IMR-90 (cell line): ENCODE results near the gene IP6K1. TPM values are rescaled to one million over a fixed set of nuclear protein-coding genes. Genes with fewer than 3 reads are reported as not detected.
A peak's percentile ranks its signal among the peaks of the same experiment; 100 is the strongest.
"Not testable (repeated sequence)": the region's sequence is repeated elsewhere in the genome, so short reads cannot be mapped to it uniquely, and the experiment has no call there.

Experiments
- ATAC-seq: fragments of 200-7000 bp; cut with Tn5 transposase; 2 replicates; pipeline ENCODE4 v1.9.1; 2020; ENCODE audit warnings: low read depth, mild to moderate bottlenecking, moderate library complexity
- BruUV-seq: library from RNA; stranded (reverse); fragments of 400-500 nt; replicated peaks from 2 replicates; lab custom pipeline; 2021; lab: Mats Ljungman, UMichigan
- CTCF ChIA-PET: fragments of 300-600 bp; formaldehyde crosslinking; extraction: SDS; loops from one replicate; lab custom pipeline; 2021; ENCODE audit warnings: antibody characterized with exemption; lab: Yijun Ruan, JAX
- POLR2A ChIA-PET: fragments of 300-600 bp; sonication (Branson Sonifier 250); formaldehyde crosslinking; loops from one replicate; lab custom pipeline; 2022; ENCODE audit warnings: antibody characterized with exemption; ENCODE audit not compliant: unreplicated experiment; lab: Charles Lee
- DNase-seq: peaks from one replicate; pipeline ENCODE4 v3.0.0; 2013
- H2AFZ ChIP-seq: replicated peaks from 2 replicates; pipeline ENCODE3; 2013; ENCODE audit warnings: low read length, mild to moderate bottlenecking; ENCODE audit not compliant: poor library complexity
- H2AK5ac ChIP-seq: 2 replicates; pipeline ENCODE4 v1.6.1; 2013; ENCODE audit warnings: low read depth, low read length, inconsistent platforms
- H2AK9ac ChIP-seq: replicated peaks from 2 replicates; pipeline ENCODE3; 2013; ENCODE audit warnings: mild to moderate bottlenecking, low read depth, low read length, moderate library complexity; ENCODE audit not compliant: poor library complexity
- H2BK120ac ChIP-seq: 2 replicates; pipeline ENCODE4 v1.6.1; 2013; ENCODE audit warnings: low read depth, low read length, inconsistent platforms
- H2BK15ac ChIP-seq: 3 replicates; pipeline ENCODE4 v1.6.1; 2013; ENCODE audit warnings: low read depth, low read length, inconsistent platforms
- H2BK20ac ChIP-seq: 2 replicates; pipeline ENCODE4 v1.6.1; 2013; ENCODE audit warnings: low read depth, mild to moderate bottlenecking, inconsistent platforms, low read length, moderate library complexity
- H2BK5ac ChIP-seq: 2 replicates; pipeline ENCODE4 v1.6.1; 2013; ENCODE audit warnings: mild to moderate bottlenecking, low read depth, low read length, inconsistent platforms; ENCODE audit not compliant: poor library complexity, severe bottlenecking
- H3K14ac ChIP-seq: replicated peaks from 2 replicates; pipeline ENCODE4 v1.6.1; 2013; ENCODE audit warnings: low read depth, low read length, inconsistent platforms
- H3K18ac ChIP-seq: 2 replicates; pipeline ENCODE4 v1.6.1; 2013; ENCODE audit warnings: low read depth, low read length, control low read depth
- H3K23ac ChIP-seq: 2 replicates; pipeline ENCODE4 v1.6.1; 2013; ENCODE audit warnings: low read depth, low read length, inconsistent platforms
- H3K27ac ChIP-seq: 2 replicates; pipeline ENCODE4 v1.5.1; 2013; ENCODE audit warnings: mild to moderate bottlenecking, control low read depth, low read length; ENCODE audit not compliant: insufficient read depth
- H3K27me3 ChIP-seq: 2 replicates; pipeline ENCODE4 v1.6.1; 2013; ENCODE audit warnings: low read length; ENCODE audit not compliant: control insufficient read depth, insufficient read depth
- H3K36me3 ChIP-seq: 2 replicates; pipeline ENCODE4 v1.6.1; 2013; ENCODE audit warnings: low read length, mixed read lengths; ENCODE audit not compliant: control insufficient read depth, insufficient read depth
- H3K4ac ChIP-seq: 2 replicates; pipeline ENCODE4 v1.6.1; 2013; ENCODE audit warnings: low read depth, low read length, inconsistent platforms
- H3K4me1 ChIP-seq: 2 replicates; pipeline ENCODE4 v1.6.1; 2013; ENCODE audit warnings: low read length, mixed read lengths; ENCODE audit not compliant: control insufficient read depth, insufficient read depth
- H3K4me2 ChIP-seq: 2 replicates; pipeline ENCODE4 v1.6.1; 2013; ENCODE audit warnings: low read depth, mild to moderate bottlenecking, control low read depth, low read length, moderate library complexity
- H3K4me3 ChIP-seq: 2 replicates; pipeline ENCODE4 v1.5.1; 2013; ENCODE audit warnings: low read depth, mild to moderate bottlenecking, control low read depth, low read length, moderate library complexity; ENCODE audit not compliant: insufficient read depth
- H3K56ac ChIP-seq: 2 replicates; pipeline ENCODE4 v1.6.1; 2013; ENCODE audit warnings: low read length, inconsistent platforms; ENCODE audit not compliant: insufficient read depth; ENCODE audit errors: extremely low read depth
- H3K79me1 ChIP-seq, 2 experiments: 2 replicates each; pipeline ENCODE4 v1.6.1; 2013; ENCODE audit warnings: low read length in 2 of 2, inconsistent platforms in 1 of 2, low read depth in 1 of 2
- H3K9ac ChIP-seq: 2 replicates; pipeline ENCODE4 v1.6.1; 2013; ENCODE audit warnings: low read depth, low read length, control low read depth
- H3K9me1 ChIP-seq: 2 replicates; pipeline ENCODE4 v1.6.1; 2013; ENCODE audit warnings: low read length, inconsistent platforms; ENCODE audit not compliant: insufficient read depth
- H3K9me3 ChIP-seq: 2 replicates; pipeline ENCODE4 v1.6.1; 2013; ENCODE audit warnings: low read length; ENCODE audit not compliant: control insufficient read depth, insufficient read depth
- H4K20me1 ChIP-seq: 2 replicates; pipeline ENCODE4 v1.6.1; 2013; ENCODE audit warnings: low read length, inconsistent platforms; ENCODE audit not compliant: insufficient read depth
- H4K5ac ChIP-seq: 2 replicates; pipeline ENCODE4 v1.6.1; 2013; ENCODE audit warnings: mild to moderate bottlenecking, low read depth, low read length, control low read depth
- H4K8ac ChIP-seq, 2 experiments: 2 replicates each; pipeline ENCODE4 v1.6.1; 2013; ENCODE audit warnings: low read depth in 2 of 2, low read length in 2 of 2, control low read depth in 1 of 2, inconsistent platforms in 1 of 2
- H4K91ac ChIP-seq: 2 replicates; pipeline ENCODE4 v1.6.1; 2013; ENCODE audit warnings: low read depth, low read length, inconsistent platforms; ENCODE audit not compliant: insufficient read depth
- WGBS, 2 experiments: methylation state at CpG; one replicate each; pipeline versions ENCODE4 v1.1.5 to v1.1.7; 2013; ENCODE audit warnings: missing lambda C conversion rate in 2 of 2; ENCODE audit not compliant: insufficient read length in 1 of 2; ENCODE audit errors: extremely low coverage in 2 of 2; 5-methylcytosine and 5-hydroxymethylcytosine counted together
- dilution Hi-C: fragments of 300-500 bp; cut with HindIII; formaldehyde crosslinking; loops from one replicate; pipeline ENCODE4 v1.14.3; 2018; ENCODE audit warnings: low sequenced_read_pairs; ENCODE audit not compliant: unreplicated experiment
- in situ Hi-C: fragments of 300-500 bp; cut with MboI; formaldehyde crosslinking; loops from 3 replicates; pipeline ENCODE4 v1.14.3; 2019; ENCODE audit warnings: low sequenced_read_pairs, inconsistent platforms, mixed read lengths
- intact Hi-C: fragments of 100-400 bp; cut with micrococcal nuclease; formaldehyde crosslinking; loops from 2 replicates; pipeline ENCODE4 v1.10.0; 2022
- polyA plus RNA-seq, 3 experiments: library from polyadenylated mRNA; depleted of rRNA; stranded (reverse); fragments of >200 nt; gene quantifications; 2 replicates each; pipeline ENCODE4 v1.2.3, GENCODE V29; 2012; ENCODE audit warnings: low replicate concordance in 1 of 3
- total RNA-seq: library from RNA; depleted of rRNA; stranded (reverse); fragments of >200 nt; gene quantifications from 2 replicates; pipeline ENCODE4 v1.2.3, GENCODE V29; 2012

The IP6K1 gene
- total and polyA plus RNA-seq, 2 of the 4 experiments (the other 2 are of a cell fraction) = 28.3 to 28.7 TPM

DNA sequence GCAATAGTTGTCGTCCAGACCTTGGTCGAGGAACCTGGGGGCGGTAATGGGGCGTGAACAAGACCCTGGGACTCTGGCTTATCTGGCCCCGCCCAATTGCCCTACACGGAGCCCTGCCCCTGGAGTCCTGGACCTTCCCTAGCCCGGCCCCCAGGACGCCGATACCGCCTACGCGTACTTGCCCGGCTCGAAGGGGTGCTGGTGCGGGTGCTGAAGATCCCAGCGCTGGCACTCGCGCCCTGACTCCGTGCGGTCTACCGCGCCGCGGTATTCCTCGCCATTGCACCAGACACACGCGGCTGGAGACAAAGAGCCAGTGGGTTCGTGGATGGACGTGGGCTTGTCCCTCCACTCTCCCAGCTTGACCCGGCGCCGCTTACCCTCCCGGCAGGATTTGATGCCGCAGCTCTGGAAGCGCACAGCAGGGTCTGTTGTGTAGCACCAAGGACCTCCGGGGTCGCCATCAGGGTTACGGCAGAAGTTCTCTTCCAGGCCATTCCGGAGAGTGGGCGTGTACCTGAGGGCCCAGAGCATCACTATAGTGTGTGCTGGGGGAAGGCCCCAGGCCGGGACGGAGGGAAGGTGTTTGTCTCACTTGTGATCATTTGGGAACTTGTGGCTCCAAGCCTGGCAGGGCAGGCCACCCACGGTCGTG, 99.4 kb downstream of the IP6K1 start:
- H3K23ac ChIP-seq, H3K4ac ChIP-seq, H4K91ac ChIP-seq, H2AK9ac ChIP-seq, POLR2A ChIA-PET, H2BK20ac ChIP-seq, H2AK5ac ChIP-seq, CTCF ChIA-PET, H4K20me1 ChIP-seq, H3K9me1 ChIP-seq, H3K18ac ChIP-seq, H3K4me1 ChIP-seq, H2BK5ac ChIP-seq, H3K14ac ChIP-seq, H3K9me3 ChIP-seq, H3K56ac ChIP-seq, H2BK15ac ChIP-seq, dilution Hi-C loops, BruUV-seq, H3K27me3 ChIP-seq, intact Hi-C loops, H2BK120ac ChIP-seq, H3K9ac ChIP-seq, in situ Hi-C loops, H3K27ac ChIP-seq, H2AFZ ChIP-seq: not testable (repeated sequence)
- Histone ChIP-seq H4K8ac (peak overlapping the region; percentile 16 to 78; a peak in 2 of 4 replicates), H3K79me1 (peaks cover 0 to 23% of the 10 kb centered on the region in 2 experiments; a peak in 2 of 4 replicates), H3K4me2 (peak overlapping the region; percentile 51), H3K4me3 (peak overlapping the region; percentile 25; the same call in 1 of the 2 replicates), H3K36me3 (peaks cover 23% of the 10 kb centered on the region), H4K5ac (peak overlapping the region; percentile 9; the same call in 1 of the 2 replicates)
- ATAC-seq (peak; percentile 48), DNase-seq (peak; percentile 11)
- WGBS, 2 experiments = 23% methylated on average over 7 of the region's 44 CpGs; no CpG with 5 or more reads in 1 of the 2 experiments

- H3K56ac ChIP-seq, H3K27ac ChIP-seq, H3K4ac ChIP-seq, H4K8ac ChIP-seq, H3K9ac ChIP-seq, H3K4me1 ChIP-seq, intact Hi-C loops, H3K23ac ChIP-seq, H2BK120ac ChIP-seq, H2AK5ac ChIP-seq, POLR2A ChIA-PET, in situ Hi-C loops, H3K27me3 ChIP-seq, H2BK20ac ChIP-seq, H2BK15ac ChIP-seq, H4K91ac ChIP-seq, H2AK9ac ChIP-seq, H3K14ac ChIP-seq, H4K20me1 ChIP-seq, H2AFZ ChIP-seq, H2BK5ac ChIP-seq, DNase-seq, H3K9me3 ChIP-seq, H3K18ac ChIP-seq, dilution Hi-C loops, BruUV-seq, CTCF ChIA-PET, H4K5ac ChIP-seq, H3K9me1 ChIP-seq: not testable (repeated sequence)
- 0 out of 2 replicates have a peak, but pooled peaks have one; percentile 1 for ATAC-seq
- peaks cover 0 to 20% of the 10 kb centered on the region in 2 experiments; a peak in 2 of 4 replicates for H3K79me1 ChIP-seq
- 0 out of 2 replicates have a peak overlapping the region, but pooled peaks have one; percentile 13 for H3K4me3 ChIP-seq
- 5% methylated on average over 9 of the region's 29 CpGs; no CpG with 5 or more reads in 1 of the 2 experiments for WGBS, 2 experiments
- peaks cover 26% of the 10 kb centered on the region for H3K36me3 ChIP-seq
- peak overlapping the region; percentile 31; the same call in 1 of the 2 replicates for H3K4me2 ChIP-seq
These were observed 100.0 kb downstream of the IP6K1 start for GRCh38 chr3:49686346-49686745.
